Calu3 (cell line): Measurements from ENCODE around the gene CELF4. TPM values are rescaled to one million over a fixed set of nuclear protein-coding genes. Genes with fewer than 3 reads are reported as not detected.

Experiments
- BruUV-seq: library from RNA; stranded (reverse); fragments of 400-500 nt; replicated peaks from 2 replicates; lab custom pipeline; 2021; lab: Mats Ljungman, UMichigan
- CTCF ChIA-PET: fragments of 300-600 bp; sonication (Branson Sonifier 250); formaldehyde crosslinking; loops from one replicate; lab custom pipeline; 2022; ENCODE audit warnings: antibody characterized with exemption; lab: Charles Lee
- DNase-seq: peaks from one replicate; pipeline ENCODE4 v3.0.0; 2022
- H3K27ac Mint-ChIP-seq: one replicate; pipeline ENCODE4 v1.8.0; 2022; ENCODE audit warnings: mixed read lengths; ENCODE audit not compliant: unreplicated experiment
- H3K27me3 Mint-ChIP-seq: one replicate; pipeline ENCODE4 v1.8.0; 2022; ENCODE audit warnings: mixed read lengths; ENCODE audit not compliant: unreplicated experiment
- H3K36me3 Mint-ChIP-seq: one replicate; pipeline ENCODE4 v1.8.0; 2022; ENCODE audit warnings: mild to moderate bottlenecking, moderate library complexity, mixed read lengths; ENCODE audit not compliant: insufficient read depth, unreplicated experiment
- H3K4me1 Mint-ChIP-seq: one replicate; pipeline ENCODE4 v1.8.0; 2022; ENCODE audit warnings: mild to moderate bottlenecking, low read depth, mixed read lengths; ENCODE audit not compliant: unreplicated experiment
- H3K4me3 Mint-ChIP-seq: one replicate; pipeline ENCODE4 v1.8.0; 2022; ENCODE audit warnings: mild to moderate bottlenecking, low read depth, moderate library complexity, mixed read lengths; ENCODE audit not compliant: unreplicated experiment
- H3K9me3 Mint-ChIP-seq: one replicate; pipeline ENCODE4 v1.8.0; 2022; ENCODE audit warnings: low read depth, mixed read lengths; ENCODE audit not compliant: unreplicated experiment
- CTCF ChIP-seq: fragments of 200-600 bp; IDR thresholded peaks from one replicate; pipeline ENCODE4 v1.8.0; 2022; ENCODE audit warnings: antibody characterized with exemption; ENCODE audit not compliant: unreplicated experiment
- intact Hi-C: fragments of 100-400 bp; cut with micrococcal nuclease; formaldehyde crosslinking; loops from one replicate; pipeline ENCODE4 v1.10.0; 2022; ENCODE audit not compliant: unreplicated experiment
- total RNA-seq: library from RNA; stranded (reverse); gene quantifications from 2 replicates; pipeline ENCODE4 v1.2.3, GENCODE V29; 2022

CELF4 gene
- total RNA-seq, 1 experiment from 2014 or later = 7.8 TPM

- Mint-ChIP-seq H3K9me3 (peaks cover 6% of the 10 kb centered on the region), H3K27ac (no peak overlapping the region), H3K27me3 (peaks cover 80% of the 10 kb centered on the region), H3K4me3 (no peak overlapping the region), H3K36me3 (no peaks in the 10 kb centered on the region), H3K4me1 (no peaks in the 10 kb centered on the region)
- no peak for TF ChIP-seq CTCF
- no TSS peak for BruUV-seq
- intact Hi-C loops = loop anchor here (10.0 kb wide), 1 partner anchor 116 kb away; no protein-coding TSS in a partner anchor
- DNase-seq = no peak
- CTCF ChIA-PET = no interaction called here
Observed at GRCh38 chr18:37608876-37609275, 43.3 kb upstream of the CELF4 start.

GRCh38 chr18:37607281-37607680, 41.7 kb upstream of the CELF4 start:
- Mint-ChIP-seq H3K4me3 (no peak overlapping the region), H3K9me3 (peaks cover 6% of the 10 kb centered on the region), H3K27ac (no peak overlapping the region), H3K4me1 (no peaks in the 10 kb centered on the region), H3K27me3 (peaks cover 78% of the 10 kb centered on the region), H3K36me3 (no peaks in the 10 kb centered on the region)
- TF ChIP-seq CTCF = no peak
- DNase-seq = no peak
- intact Hi-C loops = loop anchor here (10.0 kb wide), 1 partner anchor 118 kb away; no protein-coding TSS in a partner anchor
- no TSS peak for BruUV-seq
- CTCF ChIA-PET = no interaction called here

GRCh38 chr18:37604032-37604431, 38.4 kb upstream of the CELF4 start:
- BruUV-seq = no TSS peak
- intact Hi-C loops = loop anchor here (10.0 kb wide), 1 partner anchor 121 kb away; no protein-coding TSS in a partner anchor
- CTCF ChIA-PET = no interaction called here
- TF ChIP-seq CTCF = no peak
- no peaks in the 10 kb centered on the region for H3K36me3 Mint-ChIP-seq
- peaks cover 6% of the 10 kb centered on the region for H3K9me3 Mint-ChIP-seq
- DNase-seq = no peak
- no peak overlapping the region for H3K4me3 Mint-ChIP-seq
- H3K27me3 Mint-ChIP-seq = peaks cover 64% of the 10 kb centered on the region
- H3K4me1 Mint-ChIP-seq = no peaks in the 10 kb centered on the region
- no peak overlapping the region for H3K27ac Mint-ChIP-seq

- Mint-ChIP-seq H3K27me3 (peaks cover 27% of the 10 kb centered on the region), H3K4me3 (no peak overlapping the region), H3K36me3 (no peaks in the 10 kb centered on the region), H3K4me1 (no peaks in the 10 kb centered on the region), H3K9me3 (no peaks in the 10 kb centered on the region), H3K27ac (no peak overlapping the region)
- intact Hi-C loops = no loop called here
- TF ChIP-seq CTCF = no peak
- CTCF ChIA-PET = no interaction called here
- DNase-seq = no peak
- BruUV-seq = no TSS peak
Observed at GRCh38 chr18:37598966-37599896, 33.6 kb upstream of the CELF4 start.
